Measurements from ENCODE around the gene LTBP4.
"Not testable (repeated sequence)": the region's sequence is repeated elsewhere in the genome, so short reads cannot be mapped to it uniquely, and the experiment has no call there.

LTBP4 gene

DNA sequence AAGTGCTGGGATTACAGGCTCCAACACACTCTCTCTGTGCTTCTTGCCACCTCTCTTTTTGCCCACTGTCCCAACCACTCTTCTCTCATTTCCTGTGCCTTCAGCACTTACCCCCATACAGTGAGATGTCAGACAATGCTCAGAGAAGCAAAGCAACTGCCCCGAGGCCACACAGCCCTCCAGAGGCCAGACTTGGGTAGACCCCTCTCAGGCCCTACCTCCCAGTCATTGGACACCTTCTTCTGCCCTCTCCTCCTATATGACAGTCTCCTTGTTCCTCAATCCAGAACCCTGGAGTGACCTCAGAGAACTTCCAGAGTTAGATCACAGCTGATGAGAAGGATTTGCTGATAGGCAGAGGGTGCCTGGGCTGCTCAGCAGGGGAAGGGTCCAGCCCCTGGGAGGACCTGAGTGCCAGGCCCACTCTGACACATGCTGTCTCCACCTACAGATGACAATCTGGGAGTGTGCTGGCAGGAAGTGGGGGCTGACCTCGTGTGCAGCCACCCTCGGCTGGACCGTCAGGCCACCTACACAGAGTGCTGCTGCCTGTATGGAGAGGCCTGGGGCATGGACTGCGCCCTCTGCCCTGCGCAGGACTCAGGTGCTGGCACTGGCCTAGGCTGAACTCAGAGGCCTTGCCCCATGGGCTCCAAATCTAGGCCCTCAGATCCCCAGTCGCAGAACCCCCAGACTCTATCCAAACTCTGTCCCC lies 24.4 kb downstream of the LTBP4 start:
- no peak for FAIRE-seq
- no peak for DNase-seq (ENCODE audit: insufficient read length, low spot score)

DNA sequence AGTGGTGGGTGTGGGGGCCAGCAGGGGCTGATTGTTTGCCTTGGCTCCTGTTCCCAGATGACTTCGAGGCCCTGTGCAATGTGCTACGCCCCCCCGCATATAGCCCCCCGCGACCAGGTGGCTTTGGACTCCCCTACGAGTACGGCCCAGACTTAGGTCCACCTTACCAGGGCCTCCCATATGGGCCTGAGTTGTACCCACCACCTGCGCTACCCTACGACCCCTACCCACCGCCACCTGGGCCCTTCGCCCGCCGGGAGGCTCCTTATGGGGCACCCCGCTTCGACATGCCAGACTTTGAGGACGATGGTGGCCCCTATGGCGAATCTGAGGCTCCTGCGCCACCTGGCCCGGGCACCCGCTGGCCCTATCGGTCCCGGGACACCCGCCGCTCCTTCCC lies 25.7 kb downstream of the LTBP4 start:
- FAIRE-seq (no peak), DNase-seq (ENCODE audit: insufficient read length, low spot score) (no peak)

DNA sequence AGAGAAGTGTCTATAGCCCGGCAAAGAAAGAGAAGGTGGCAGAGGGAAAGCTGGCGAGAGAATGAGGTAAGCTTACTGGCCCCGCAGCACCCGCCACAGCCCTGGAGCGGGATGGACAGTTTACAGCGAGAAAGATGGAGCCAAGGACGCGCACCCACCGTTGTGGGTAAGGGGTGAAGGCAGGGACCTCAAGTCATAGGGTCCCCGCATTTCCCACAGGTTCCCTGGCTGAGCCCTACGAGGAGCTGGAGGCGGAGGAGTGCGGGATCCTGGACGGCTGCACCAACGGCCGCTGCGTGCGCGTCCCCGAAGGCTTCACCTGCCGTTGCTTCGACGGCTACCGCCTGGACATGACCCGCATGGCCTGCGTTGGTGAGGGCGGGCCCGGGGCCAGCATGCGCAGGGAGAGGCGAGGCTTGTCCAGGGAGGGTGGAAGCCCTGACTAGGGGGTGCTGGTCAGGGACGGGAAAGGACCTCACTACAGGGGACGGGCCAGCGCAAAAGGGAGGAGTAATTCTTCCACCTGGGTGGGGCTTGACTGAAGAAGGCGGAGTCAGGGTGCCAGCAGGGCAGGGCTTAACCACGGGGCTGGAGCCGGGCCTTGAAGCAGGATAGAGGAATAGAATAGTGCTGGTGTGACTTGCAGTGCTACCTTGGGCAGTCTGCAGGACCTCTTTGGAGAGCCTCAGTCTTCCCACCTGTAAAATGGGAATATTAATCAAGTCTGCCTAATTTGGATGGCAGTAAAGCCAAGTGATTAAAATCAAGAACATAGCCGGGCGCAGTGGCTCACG lies 26.5 kb downstream of the LTBP4 start:
- DNase-seq (ENCODE audit: insufficient read length, low spot score) (no peak), FAIRE-seq (no peak)

DNA sequence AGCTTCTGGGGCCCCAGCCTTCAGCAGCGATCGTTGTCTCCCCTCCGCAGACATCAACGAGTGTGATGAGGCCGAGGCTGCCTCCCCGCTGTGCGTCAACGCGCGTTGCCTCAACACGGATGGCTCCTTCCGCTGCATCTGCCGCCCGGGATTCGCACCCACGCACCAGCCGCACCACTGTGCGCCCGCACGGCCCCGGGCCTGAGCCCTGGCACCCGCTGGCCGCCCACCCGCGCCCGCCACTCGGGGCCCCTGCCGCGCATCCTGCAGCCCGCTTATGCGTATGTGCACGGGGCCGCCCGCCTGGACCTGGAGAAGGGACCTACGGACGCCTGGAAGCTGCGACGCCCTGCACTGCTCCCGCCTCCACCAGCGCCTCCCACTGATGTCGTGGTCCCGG lies 28.2 kb downstream of the LTBP4 start:
- FAIRE-seq = no peak

DNA sequence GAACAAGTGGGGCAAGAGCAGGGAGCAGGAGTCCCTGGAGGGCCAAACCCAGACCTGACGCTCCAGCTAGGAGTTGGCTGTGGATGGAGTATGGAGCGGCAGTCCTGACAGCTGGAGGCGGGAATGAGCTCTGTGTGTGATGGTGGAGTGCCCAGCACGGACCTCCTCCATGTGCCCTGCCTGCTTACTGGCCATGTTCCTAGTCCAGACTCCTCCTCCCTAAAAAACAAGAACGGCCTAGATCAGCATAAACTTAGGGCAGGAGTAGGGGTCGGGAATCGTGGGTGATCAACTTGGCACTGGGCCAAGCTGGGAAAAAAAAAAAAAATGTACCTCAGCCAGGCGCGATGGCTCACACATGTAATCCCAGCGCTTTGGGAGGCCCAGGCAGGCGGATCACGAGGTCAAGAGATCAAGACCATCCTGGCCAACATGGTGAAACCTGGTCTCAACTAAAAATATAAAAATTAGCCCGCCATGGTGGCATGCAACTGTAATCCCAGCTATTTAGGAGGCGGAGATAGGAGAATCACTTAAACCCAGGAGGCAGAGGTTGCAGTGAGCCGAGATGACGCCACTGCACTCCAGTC lies 29.5 kb downstream of the LTBP4 start:
- DNase-seq (ENCODE audit: insufficient read length, low spot score) (no peak), FAIRE-seq (no peak)

More for the DNA sequence above, 28.2 kb downstream of the LTBP4 start:
- no peak for DNase-seq (ENCODE audit: insufficient read length, low spot score)

DNA sequence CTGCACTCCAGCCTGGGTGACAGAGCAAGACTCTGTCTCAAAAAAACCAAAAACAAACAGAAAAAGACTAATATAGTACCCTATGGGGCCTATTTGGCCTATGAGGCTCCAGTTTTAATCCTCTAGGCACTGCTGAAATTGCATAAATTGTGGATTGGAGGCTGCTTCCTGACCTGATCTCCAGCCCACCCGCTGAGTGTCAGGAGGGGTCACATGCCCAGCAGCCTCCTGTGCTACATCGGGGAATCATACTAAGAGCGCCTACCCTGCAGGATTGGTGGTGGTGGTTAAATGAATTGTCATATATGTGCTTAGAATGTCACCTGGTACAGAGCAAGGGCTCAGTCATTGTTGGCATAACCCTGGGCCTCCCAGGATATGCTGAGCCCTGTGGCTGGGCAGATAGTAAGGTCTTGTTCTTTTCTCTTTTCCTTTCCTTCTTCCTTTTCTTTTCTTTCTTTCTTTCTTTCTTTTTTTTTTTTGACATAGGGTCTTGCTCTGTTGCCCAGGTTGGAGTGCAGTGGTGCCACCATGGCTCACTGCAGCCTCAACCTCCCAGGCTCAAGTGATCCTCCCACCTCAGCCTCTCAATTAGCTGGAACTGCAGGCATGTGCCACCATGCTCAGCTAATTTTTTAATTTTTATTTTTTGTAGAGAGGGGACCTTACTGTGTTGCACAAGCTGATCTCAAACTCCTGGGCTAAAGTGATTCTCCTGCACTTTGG lies 31.3 kb downstream of the LTBP4 start:
- FAIRE-seq (no peak), DNase-seq (ENCODE audit: insufficient read length, low spot score) (no peak)

DNA sequence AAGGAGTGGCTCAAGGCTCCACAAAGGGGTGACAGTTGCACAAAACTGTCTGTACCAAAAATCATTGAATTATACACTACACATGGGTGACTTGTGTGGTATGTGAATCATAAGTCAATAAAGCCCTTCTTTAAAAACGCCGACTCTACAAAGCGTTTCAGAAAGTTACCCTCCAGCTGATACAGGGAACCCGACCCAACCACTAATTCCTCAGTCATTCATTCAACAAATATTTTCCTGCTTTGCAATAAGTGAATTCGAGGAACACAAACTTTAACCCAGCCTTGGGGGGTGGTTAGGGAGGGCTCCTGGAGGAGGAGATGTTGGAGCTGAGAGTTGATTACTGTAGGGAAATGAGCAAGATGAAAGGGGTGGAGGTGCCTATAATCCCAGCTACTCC lies 32.0 kb downstream of the LTBP4 start:
- no peak for FAIRE-seq

DNA sequence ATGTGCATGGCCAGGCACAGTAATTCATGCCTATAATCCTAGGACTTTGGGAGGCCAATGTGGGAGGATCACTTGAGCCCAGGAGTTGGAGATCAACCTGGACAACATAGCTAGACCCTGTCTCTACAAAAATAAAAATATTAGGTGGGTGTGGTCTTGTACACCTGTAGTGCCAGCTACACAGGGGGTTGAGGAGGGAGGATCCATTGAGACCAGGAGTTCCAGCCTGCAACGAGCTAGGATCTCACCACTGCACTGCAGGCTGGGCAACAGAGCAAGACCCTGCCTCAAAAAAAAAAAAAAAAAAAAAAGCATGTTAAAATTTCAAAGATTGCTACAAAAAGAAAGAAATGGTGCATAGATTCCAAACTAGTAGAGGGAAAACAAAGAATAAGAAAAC lies 37.2 kb downstream of the LTBP4 start:
- no peak for FAIRE-seq
- DNase-seq (ENCODE audit: insufficient read length, low spot score) = no peak

More for the DNA sequence above, 32.0 kb downstream of the LTBP4 start:
- no peak for DNase-seq (ENCODE audit: insufficient read length, low spot score)

DNA sequence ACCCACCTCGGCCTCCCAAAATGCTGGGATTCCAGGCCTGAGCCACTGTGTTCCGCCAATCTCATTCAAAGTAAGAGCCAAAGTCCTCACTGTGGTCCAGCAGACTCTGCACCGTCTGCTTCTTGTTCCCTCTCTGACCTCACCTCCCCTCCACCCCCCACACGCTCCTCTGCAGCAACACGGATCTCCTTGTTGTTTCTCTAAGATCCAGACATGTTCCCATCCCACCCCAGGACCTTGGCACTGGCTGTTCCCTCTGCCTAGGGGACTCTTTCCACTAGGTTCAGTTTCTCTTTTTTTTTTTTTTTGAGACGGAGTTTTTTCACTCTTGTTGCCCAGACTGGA lies 38.4 kb downstream of the LTBP4 start:
- no peak for DNase-seq (ENCODE audit: insufficient read length, low spot score)
- no peak for FAIRE-seq

DNA sequence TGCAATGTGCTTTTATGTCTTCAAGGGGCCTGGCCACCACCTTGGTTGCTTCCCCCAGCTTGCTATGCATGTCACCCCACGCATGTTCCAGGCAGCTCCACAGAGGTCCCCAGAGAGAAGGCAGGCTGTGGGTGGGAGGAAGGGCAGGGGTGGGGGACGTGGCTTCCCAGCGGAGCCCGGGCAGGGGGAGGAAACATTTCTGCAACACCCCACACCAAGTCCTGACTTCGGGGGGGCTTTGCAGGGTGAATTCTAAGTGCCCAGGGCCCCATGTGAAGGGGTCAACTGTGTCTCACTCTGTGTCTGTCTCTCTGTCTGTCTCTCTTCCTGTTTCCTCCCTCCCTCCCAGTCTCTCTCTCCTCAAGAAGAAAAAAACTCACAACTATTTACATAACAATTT lies 39.6 kb downstream of the LTBP4 start:
- DNase-seq (ENCODE audit: insufficient read length, low spot score) (no peak), FAIRE-seq (no peak)

DNA sequence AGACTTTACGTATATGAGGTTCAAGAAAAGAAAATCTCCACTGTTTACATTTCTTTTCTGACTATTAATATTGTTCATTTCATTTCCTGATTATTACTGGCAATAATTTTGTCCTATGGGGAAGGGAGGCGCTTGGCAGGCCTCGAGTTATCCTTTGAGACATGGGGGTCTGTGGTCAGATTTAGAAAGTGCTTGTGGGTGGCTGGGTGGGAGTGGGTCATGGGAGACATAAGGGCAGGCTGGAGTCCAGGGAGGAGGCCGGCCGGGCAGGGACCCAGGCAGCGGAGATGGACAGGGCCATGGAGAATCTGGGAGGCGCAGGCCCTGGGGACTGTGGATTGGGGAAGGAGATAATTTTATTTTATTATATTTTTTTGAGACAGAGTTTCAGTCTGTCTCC lies 40.1 kb downstream of the LTBP4 start:
- FAIRE-seq (no peak), DNase-seq (ENCODE audit: insufficient read length, low spot score) (no peak)

DNA sequence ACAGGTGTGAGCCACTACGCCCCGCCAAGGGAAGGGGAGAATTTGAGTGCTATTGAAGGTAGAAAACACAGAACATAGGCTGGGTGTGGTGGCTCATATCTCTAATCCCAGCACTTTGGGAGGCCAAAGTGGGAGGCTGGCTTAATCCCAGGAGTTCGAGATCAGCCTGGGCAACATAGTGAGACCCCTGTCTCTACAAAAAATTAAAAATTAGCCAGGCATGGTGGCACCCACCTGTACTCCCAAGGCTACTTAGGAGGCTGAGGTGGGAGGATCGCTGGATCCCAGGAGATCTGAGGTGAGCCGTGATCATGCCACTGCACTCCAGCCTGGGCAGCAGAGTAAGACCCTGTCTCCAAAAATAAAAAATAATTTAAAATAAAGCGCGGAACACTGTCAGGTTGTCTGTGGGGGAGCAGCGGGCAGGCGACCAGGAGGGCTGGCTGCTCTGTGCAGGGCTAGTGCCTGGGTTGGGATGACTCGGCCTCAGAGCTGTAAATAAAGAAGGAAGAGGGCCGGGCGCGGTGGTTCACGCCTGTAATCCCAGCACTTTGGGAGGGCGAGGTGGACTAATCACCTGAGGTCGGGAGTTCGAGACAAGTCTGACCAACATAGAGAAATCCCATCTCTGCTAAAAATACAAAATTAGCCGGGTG lies 41.0 kb downstream of the LTBP4 start:
- FAIRE-seq (no peak), DNase-seq (ENCODE audit: insufficient read length, low spot score) (no peak)

DNA sequence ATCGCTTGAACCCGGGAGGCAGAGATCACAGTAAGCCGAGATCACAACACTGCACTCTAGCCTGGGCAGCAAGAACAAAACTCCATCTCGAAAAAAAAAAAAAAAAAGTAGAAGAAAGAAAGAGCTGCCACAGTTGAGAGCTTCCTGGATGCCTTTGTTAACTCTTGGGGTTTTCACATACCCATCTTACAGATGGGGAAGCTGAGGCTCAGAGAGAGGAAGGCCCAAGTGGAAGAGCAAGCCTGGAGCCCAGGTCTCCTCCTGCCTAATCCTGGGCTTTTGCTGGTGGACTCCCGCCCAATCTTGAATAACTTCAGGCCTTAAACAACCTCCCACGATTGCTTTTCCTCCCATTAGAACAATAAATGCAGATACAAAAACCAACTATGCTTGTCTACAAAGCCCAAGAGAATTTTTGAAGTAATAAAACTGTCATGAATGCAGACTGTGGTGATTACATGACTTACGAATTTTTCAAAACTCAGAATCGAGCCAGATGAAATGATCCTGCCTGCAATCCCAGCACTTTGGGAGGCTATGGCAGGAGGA lies 41.7 kb downstream of the LTBP4 start:
- FAIRE-seq = no peak

DNA sequence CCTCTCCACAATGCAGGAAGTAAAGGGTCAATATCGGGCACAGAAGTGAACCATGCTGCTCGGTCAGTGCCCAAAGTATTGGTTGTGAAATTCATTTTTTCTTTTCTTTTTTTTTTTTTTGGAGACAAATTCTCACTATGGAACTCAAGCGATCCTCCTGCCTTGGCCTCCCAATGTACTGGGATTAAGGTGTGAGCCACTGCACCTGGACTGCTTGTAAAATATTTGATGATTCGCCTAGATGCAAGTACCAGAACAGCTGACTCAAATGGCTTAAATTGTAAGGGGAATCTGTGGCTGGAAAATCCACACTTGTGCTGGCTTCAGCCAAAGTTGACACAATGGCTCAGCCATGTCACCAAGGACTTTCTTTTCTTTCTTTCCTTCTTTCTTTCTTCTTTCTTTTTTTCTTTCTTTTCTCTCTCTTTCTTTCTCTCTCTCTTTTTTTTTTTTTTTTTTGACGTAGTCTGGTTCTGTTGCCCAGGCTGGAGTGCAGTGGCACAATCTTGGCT lies 45.6 kb downstream of the LTBP4 start:
- FAIRE-seq (no peak), DNase-seq (ENCODE audit: insufficient read length, low spot score) (no peak)

More for the DNA sequence above, 41.7 kb downstream of the LTBP4 start:
- DNase-seq (ENCODE audit: insufficient read length, low spot score) = no peak

DNA sequence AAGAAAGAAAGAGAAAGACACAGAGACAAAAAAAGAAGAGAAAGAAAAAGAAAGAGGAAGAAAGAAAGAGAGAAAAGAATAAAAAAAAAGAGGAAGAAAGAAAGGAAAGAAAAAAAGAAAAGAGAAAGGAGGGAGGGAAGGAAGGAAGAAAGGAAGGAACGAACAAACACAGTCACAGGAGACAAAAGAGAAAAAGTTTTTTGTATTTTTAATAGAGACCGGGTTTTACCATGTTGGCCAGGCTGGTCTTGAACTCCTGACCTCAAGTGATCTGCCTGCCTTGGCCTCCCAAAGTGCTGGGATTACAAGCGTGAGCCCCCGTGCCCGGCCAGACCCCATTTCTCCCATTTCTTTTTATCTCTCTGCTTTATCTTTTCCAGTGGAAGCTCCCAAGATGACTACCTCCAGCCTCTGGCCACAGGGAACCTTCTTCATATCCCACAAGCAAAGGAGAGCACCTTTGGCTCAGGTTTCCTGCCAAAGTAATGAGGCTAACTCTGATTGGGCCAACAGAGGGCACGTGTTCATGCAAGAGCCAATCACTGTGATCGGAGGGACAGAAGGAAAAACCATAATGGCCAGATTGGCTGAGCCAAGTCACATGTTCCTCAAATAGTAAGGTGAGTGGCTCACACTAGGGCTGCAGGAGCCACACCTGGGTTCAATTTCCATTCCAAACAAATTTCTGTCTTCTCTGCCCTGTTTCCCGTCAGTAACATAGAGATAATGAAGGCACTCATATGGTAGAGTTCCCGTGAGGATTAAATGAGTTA lies 48.9 kb downstream of the LTBP4 start:
- FAIRE-seq; DNase-seq (ENCODE audit: insufficient read length, low spot score): not testable (repeated sequence)

DNA sequence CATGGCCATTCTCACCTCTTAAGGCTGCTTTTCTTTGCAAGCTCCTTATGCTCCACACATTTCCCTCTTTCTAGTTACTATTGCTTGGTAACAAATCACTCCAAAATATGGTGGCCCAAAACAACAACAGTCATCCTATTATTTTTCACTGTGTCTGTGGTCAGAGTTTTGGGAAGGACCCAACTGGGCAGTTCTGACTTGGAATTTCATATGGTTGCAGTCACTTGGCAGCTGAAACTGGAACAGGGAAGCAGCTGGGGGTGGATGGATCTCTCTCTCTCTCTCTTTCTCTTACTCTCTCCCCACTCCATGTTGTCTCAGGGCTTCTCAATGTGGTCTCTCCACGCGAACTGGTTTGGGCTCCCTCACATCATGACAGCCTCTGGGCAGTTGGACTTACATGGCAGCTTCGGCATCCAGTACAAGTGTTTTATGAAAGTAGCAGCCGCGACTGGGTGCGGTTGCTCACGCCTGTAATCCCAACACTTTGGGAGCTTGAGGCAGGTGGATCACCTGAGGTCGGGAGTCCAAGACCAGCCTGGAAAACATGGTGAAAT lies 49.7 kb downstream of the LTBP4 start:
- DNase-seq (ENCODE audit: insufficient read length, low spot score) (no peak), FAIRE-seq (no peak)

DNA sequence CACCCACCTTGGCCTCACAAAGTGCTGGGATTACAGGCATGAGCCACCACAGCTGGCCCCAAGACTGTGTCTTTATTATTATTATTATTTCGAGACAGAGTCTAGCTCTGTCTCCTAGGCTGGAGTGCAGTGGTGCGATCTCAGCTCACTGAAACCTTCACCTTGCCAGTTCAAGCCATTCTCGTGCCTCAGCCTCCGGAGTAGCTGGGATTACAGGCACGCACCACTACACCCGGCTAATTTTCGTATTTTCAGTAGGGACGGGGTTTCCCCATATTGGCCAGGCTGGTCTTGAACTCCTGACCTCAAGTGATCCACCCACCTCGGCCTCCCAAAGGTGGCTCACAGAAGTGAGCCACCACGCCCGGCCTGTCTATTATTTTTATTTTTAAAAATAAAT lies 51.1 kb downstream of the LTBP4 start:
- not testable (repeated sequence) for DNase-seq (ENCODE audit: insufficient read length, low spot score); FAIRE-seq

DNA sequence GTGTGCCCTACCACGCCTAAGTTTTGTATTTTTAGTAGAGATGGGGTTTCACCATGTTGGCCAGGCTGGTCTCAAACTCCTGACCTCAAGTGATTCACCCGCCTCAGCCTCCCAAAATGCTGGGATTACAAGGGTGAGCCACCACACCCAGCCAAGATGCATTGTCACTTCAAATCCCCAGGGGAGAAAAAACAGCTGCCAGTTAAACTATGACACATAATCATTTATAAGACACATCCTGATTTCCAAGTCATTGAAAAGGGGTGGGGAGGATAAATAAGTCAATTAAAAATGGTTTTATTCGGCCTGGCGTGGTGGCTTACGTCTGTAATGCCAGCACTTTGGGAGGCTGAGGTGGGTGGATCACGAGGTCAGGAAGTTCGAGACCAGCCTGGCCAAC lies 54.5 kb downstream of the LTBP4 start:
- not testable (repeated sequence) for DNase-seq (ENCODE audit: insufficient read length, low spot score); FAIRE-seq

DNA sequence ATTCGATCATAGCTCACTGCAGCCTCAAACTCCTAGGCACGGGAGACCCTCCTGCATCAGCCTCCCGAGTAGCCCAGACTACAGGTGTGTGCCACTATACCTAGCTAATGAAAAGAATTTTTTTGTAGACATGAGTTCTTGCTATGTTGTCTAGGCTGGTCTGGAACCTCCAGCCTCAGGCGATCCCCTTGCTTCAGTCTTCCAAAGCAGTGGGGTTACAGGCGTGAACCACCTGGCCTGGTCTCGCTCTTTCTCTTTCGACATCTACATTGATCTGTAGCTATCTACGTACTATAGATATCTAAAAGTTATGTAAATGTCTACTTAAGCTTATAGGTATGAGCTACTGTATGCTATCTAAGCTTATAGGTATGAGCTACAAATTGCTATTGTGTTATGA lies 56.9 kb downstream of the LTBP4 start:
- FAIRE-seq (no peak), DNase-seq (ENCODE audit: insufficient read length, low spot score) (no peak)
